GM21786 (cell line): ENCODE measurements around the gene IKZF2.

Source experiments
- ATAC-seq: cut with Tn5 transposase; IDR thresholded peaks from one replicate; pipeline ENCODE4 v1.9.1; 2021; ENCODE audit not compliant: unreplicated experiment

IKZF2 gene

GRCh38 chr2:212968284-212969081, 182.9 kb downstream of the IKZF2 start:
- ATAC-seq: peak; percentile 59

GRCh38 chr2:212966884-212967283, 184.5 kb downstream of the IKZF2 start:
- no peak for ATAC-seq

- ATAC-seq: no peak
Measured at GRCh38 chr2:212962691-212963090, 188.7 kb downstream of the IKZF2 start.

GRCh38 chr2:212961255-212961654, 190.2 kb downstream of the IKZF2 start:
- ATAC-seq: no peak

- ATAC-seq: no peak
Measured at GRCh38 chr2:212960336-212960735, 191.1 kb downstream of the IKZF2 start.

GRCh38 chr2:212959471-212960117, 191.8 kb downstream of the IKZF2 start:
- no peak for ATAC-seq

- no peak for ATAC-seq
Measured at GRCh38 chr2:212958757-212959295, 192.6 kb downstream of the IKZF2 start.

GRCh38 chr2:212958133-212958532, 193.3 kb downstream of the IKZF2 start:
- no peak for ATAC-seq

GRCh38 chr2:212957624-212958023, 193.8 kb downstream of the IKZF2 start:
- ATAC-seq: no peak

- ATAC-seq: no peak
Measured at GRCh38 chr2:212956665-212957607, 194.5 kb downstream of the IKZF2 start.

- peak; percentile 94 for ATAC-seq
Measured at GRCh38 chr2:212953170-212953920, 198.1 kb downstream of the IKZF2 start.

GRCh38 chr2:212949786-212950185, 201.6 kb downstream of the IKZF2 start:
- ATAC-seq: no peak
